ENCODE data around the gene CASQ2. TPM values are rescaled to one million over a fixed set of nuclear protein-coding genes. Genes with fewer than 3 reads are reported as not detected.

Gene CASQ2
- total RNA-seq: 10 to 100 TPM in 1 of 3 donors, 1 to 10 TPM in 1, under 1 TPM in 1; 0.49 to 30.4 (median 2.1) TPM
- long read RNA-seq, donor 1, transcript CASQ2-201 (11 exons, 2,674 nt): major isoform, 22 of 24 reads
- long read RNA-seq, donor 1, partial matches to known transcripts: 2 of 24 reads
- long read RNA-seq, donor 1, other reads (novel, unspliced or antisense): 0 of 24 reads
- long read RNA-seq, donor 2: 0 reads

- no peak within 1 kb of the TSS for H3K4me3 ChIP-seq
- no peak for DNase-seq
- H3K9me3 ChIP-seq: no peaks in the 10 kb centered on the region
- H3K36me3 ChIP-seq (ENCODE audit: low read depth): no peaks in the 10 kb centered on the region
- ATAC-seq: no peak
- no peaks in the 10 kb centered on the region for H3K4me1 ChIP-seq (ENCODE audit: low read depth)
- TF ChIP-seq, protein P1, sequence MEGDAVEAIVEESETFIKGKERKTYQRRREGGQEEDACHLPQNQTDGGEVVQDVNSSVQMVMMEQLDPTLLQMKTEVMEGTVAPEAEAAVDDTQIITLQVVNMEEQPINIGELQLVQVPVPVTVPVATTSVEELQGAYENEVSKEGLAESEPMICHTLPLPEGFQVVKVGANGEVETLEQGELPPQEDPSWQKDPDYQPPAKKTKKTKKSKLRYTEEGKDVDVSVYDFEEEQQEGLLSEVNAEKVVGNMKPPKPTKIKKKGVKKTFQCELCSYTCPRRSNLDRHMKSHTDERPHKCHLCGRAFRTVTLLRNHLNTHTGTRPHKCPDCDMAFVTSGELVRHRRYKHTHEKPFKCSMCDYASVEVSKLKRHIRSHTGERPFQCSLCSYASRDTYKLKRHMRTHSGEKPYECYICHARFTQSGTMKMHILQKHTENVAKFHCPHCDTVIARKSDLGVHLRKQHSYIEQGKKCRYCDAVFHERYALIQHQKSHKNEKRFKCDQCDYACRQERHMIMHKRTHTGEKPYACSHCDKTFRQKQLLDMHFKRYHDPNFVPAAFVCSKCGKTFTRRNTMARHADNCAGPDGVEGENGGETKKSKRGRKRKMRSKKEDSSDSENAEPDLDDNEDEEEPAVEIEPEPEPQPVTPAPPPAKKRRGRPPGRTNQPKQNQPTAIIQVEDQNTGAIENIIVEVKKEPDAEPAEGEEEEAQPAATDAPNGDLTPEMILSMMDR (IDR thresholded peaks at IDR 0.05): no peak
- intact Hi-C loops (cut with DNase I, micrococcal nuclease): loop anchor here in 1 of 2 donors (5.0 kb wide), 1 partner anchor 161 kb away; no protein-coding TSS in a partner anchor
Observed at GRCh38 chr1:115768549-115768948, at the start of gene CASQ2. TSS of gene CASQ2 (minus strand) at chr1:115768714. CDS start at chr1:115768541, 173 bp downstream.

DNA sequence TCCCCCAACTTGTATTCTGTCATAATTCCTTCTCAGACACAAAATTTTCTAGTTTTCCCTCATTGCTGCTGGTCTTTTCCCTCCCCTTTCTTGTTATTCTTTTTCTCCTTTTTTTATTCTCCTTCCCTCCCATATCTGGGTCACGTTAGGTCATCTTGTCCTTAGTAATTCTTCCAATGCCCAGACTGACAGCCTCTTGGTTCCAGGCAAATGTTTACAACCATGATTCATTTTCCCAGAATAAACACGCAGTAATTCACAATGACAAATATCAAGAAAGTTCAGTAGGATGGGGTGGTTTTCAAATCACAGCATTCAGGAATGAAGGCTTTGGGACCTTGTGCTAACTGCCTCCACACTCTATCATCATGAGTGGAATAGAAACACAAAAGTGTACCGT lies 47.2 kb upstream of the CASQ2 start:
- Histone ChIP-seq H3K36me3 (ENCODE audit: low read depth) (no peaks in the 10 kb centered on the region), H3K4me3 (no peak overlapping the region), H3K9me3 (no peaks in the 10 kb centered on the region), H3K4me1 (ENCODE audit: low read depth) (peaks cover 4% of the 10 kb centered on the region)
- ATAC-seq: no peak
- TF ChIP-seq, protein P1 (IDR thresholded peaks at IDR 0.05): no peak
- DNase-seq: no peak
- intact Hi-C loops (cut with DNase I, micrococcal nuclease): no loop called here

- no peak for DNase-seq
- Histone ChIP-seq H3K36me3 (ENCODE audit: low read depth) (no peaks in the 10 kb centered on the region), H3K9me3 (no peaks in the 10 kb centered on the region), H3K4me3 (no peak overlapping the region), H3K4me1 (ENCODE audit: low read depth) (peaks cover 11% of the 10 kb centered on the region)
- intact Hi-C loops (cut with DNase I, micrococcal nuclease): no loop called here
- no peak for ATAC-seq
- TF ChIP-seq, protein P1 (IDR thresholded peaks at IDR 0.05): no peak
Observed at GRCh38 chr1:115814685-115815398, 46.3 kb upstream of the CASQ2 start.

- no peak for ATAC-seq
- TF ChIP-seq, protein P1 (IDR thresholded peaks at IDR 0.05): no peak
Observed at GRCh38 chr1:115813727-115814126, 45.2 kb upstream of the CASQ2 start.

GRCh38 chr1:115811140-115811828 lies 42.8 kb upstream of the CASQ2 start:
- Histone ChIP-seq H3K9me3 (no peaks in the 10 kb centered on the region), H3K4me1 (ENCODE audit: low read depth) (peaks cover 13% of the 10 kb centered on the region), H3K4me3 (no peak overlapping the region), H3K36me3 (ENCODE audit: low read depth) (no peaks in the 10 kb centered on the region)
- DNase-seq (peak; percentile 73 to 81 (median 77)), ATAC-seq (peak; percentile 92)
- TF ChIP-seq, protein P1 (IDR thresholded peaks at IDR 0.05): no peak
- intact Hi-C loops (cut with DNase I, micrococcal nuclease): no loop called here

More at GRCh38 chr1:115813727-115814126, 45.2 kb upstream of the CASQ2 start:
- no peak overlapping the region for H3K4me3 ChIP-seq
- H3K4me1 ChIP-seq (ENCODE audit: low read depth): peaks cover 13% of the 10 kb centered on the region
- intact Hi-C loops (cut with DNase I, micrococcal nuclease): no loop called here
- no peak for DNase-seq
- no peaks in the 10 kb centered on the region for H3K9me3 ChIP-seq
- H3K36me3 ChIP-seq (ENCODE audit: low read depth): no peaks in the 10 kb centered on the region

Measured in mucosa of descending colon (tissue), 3 donors.